ENCODE measurements around the gene MSI2. TPM values are rescaled to one million over a fixed set of nuclear protein-coding genes. Genes with fewer than 3 reads are reported as not detected.

MSI2 gene
- total RNA-seq, 3 donors from 2014 or later = 13.4 to 89.1 (median 71.1) TPM

GRCh38 chr17:57582881-57583756, 326.8 kb downstream of the MSI2 start:
- Histone ChIP-seq H3K9me3 (no peaks in the 10 kb centered on the region), H3K4me1 (no peaks in the 10 kb centered on the region), H3K27ac (no peak overlapping the region), H3K4me3 (no peak overlapping the region), H3K36me3 (no peaks in the 10 kb centered on the region), H3K27me3 (no peaks in the 10 kb centered on the region)
- intact Hi-C loops (cut with DNase I; ENCODE audit: low total_unique reads) = no loop called here
- no peak for TF ChIP-seq POLR2AphosphoS5 (IDR thresholded peaks at IDR 0.05)
- TF ChIP-seq, protein P1, sequence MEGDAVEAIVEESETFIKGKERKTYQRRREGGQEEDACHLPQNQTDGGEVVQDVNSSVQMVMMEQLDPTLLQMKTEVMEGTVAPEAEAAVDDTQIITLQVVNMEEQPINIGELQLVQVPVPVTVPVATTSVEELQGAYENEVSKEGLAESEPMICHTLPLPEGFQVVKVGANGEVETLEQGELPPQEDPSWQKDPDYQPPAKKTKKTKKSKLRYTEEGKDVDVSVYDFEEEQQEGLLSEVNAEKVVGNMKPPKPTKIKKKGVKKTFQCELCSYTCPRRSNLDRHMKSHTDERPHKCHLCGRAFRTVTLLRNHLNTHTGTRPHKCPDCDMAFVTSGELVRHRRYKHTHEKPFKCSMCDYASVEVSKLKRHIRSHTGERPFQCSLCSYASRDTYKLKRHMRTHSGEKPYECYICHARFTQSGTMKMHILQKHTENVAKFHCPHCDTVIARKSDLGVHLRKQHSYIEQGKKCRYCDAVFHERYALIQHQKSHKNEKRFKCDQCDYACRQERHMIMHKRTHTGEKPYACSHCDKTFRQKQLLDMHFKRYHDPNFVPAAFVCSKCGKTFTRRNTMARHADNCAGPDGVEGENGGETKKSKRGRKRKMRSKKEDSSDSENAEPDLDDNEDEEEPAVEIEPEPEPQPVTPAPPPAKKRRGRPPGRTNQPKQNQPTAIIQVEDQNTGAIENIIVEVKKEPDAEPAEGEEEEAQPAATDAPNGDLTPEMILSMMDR (IDR thresholded peaks at IDR 0.05) = no peak
- TF ChIP-seq POLR2A (IDR thresholded peaks at IDR 0.05) = no peak
- DNase-seq (ENCODE audit: low spot score in 2 of 2) = no peak

DNA sequence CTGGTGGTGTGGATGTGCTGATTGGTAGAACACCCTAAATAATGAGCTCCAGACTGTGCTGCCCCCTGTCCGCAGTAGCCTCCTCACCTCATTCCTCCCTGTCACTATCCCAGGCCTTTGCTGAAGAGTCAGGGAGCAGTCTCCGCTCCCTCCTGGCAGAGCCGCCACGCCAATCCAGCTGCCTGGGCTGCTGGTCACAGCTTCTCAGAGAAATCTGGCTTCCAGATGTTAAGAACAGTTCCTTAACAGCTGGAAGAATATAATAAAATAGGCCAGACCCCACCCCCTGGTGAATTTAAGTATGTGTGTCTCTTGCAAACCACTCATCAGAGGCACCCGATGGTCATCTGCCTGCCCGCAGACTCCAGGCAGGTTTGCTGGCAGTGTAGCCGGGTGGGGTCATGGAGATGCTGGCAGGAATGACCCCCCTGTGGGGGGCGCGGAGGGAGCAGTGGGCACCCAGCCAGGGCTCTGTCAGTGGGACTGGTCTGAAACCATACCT, 327.8 kb downstream of the MSI2 start:
- TF ChIP-seq, protein P1 (IDR thresholded peaks at IDR 0.05) = no peak
- TF ChIP-seq POLR2A (IDR thresholded peaks at IDR 0.05) = no peak
- TF ChIP-seq POLR2AphosphoS5 (IDR thresholded peaks at IDR 0.05) = no peak
- Histone ChIP-seq H3K9me3 (no peaks in the 10 kb centered on the region), H3K27me3 (no peaks in the 10 kb centered on the region), H3K4me1 (no peaks in the 10 kb centered on the region), H3K4me3 (no peak overlapping the region), H3K36me3 (no peaks in the 10 kb centered on the region), H3K27ac (no peak overlapping the region)
- no peak for DNase-seq (ENCODE audit: low spot score in 2 of 2)
- intact Hi-C loops (cut with DNase I; ENCODE audit: low total_unique reads) = no loop called here

- H3K27ac ChIP-seq = no peak overlapping the region
- intact Hi-C loops (cut with DNase I; ENCODE audit: low total_unique reads) = loop anchor here (1.0 kb wide), 1 partner anchor 24 kb away; no protein-coding TSS in a partner anchor
- TF ChIP-seq POLR2A (IDR thresholded peaks at IDR 0.05) (no peak), POLR2AphosphoS5 (IDR thresholded peaks at IDR 0.05) (no peak)
- TF ChIP-seq, protein P1 (IDR thresholded peaks at IDR 0.05) = no peak
- no peaks in the 10 kb centered on the region for H3K9me3 ChIP-seq
- H3K27me3 ChIP-seq = no peaks in the 10 kb centered on the region
- no peaks in the 10 kb centered on the region for H3K4me1 ChIP-seq
- no peak for DNase-seq (ENCODE audit: low spot score in 2 of 2)
- no peak overlapping the region for H3K4me3 ChIP-seq
- H3K36me3 ChIP-seq = no peaks in the 10 kb centered on the region
Observed at GRCh38 chr17:57585341-57586195, 329.2 kb downstream of the MSI2 start.

DNA sequence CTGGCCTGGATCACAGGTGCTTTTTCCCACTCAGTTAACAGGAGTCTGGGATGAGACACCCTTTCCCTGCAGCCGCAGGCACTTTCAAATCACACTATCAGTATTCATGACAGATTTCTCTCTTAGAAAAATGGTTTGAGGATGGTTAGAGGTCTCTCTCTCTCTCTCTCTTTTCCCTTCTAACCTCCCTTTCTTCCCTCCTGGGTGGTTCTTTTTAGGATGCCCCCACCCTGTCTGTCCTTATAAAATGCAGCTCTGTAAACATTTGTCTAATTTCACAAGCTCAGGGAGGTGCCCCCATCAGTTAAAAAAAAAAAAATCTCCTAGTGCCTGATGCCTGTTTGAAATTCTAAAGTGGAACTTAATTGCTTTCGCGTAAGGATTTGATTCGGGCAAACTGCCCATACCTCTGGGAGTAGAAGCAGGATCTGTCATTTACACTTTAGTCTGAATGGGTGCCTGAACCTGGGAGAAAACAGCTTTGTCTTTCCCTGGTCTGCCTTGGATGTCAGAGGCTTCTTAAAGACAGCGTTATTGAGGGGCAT, 329.9 kb downstream of the MSI2 start:
- intact Hi-C loops (cut with DNase I; ENCODE audit: low total_unique reads) = loop anchor here (1.0 kb wide), 1 partner anchor 25 kb away; no protein-coding TSS in a partner anchor
- Histone ChIP-seq H3K36me3 (no peaks in the 10 kb centered on the region), H3K4me3 (no peak overlapping the region), H3K4me1 (no peaks in the 10 kb centered on the region), H3K9me3 (no peaks in the 10 kb centered on the region), H3K27me3 (no peaks in the 10 kb centered on the region), H3K27ac (no peak overlapping the region)
- TF ChIP-seq, protein P1 (IDR thresholded peaks at IDR 0.05) = no peak
- TF ChIP-seq POLR2AphosphoS5 (IDR thresholded peaks at IDR 0.05) (no peak), POLR2A (IDR thresholded peaks at IDR 0.05) (no peak)
- DNase-seq (ENCODE audit: low spot score in 2 of 2) = no peak
